Ovary (tissue), 3 donors: Measurements from ENCODE around the gene DNAJB11.

ENCODE experiments used
- EP300 ChIP-seq: sonication (generic); formaldehyde crosslinking; IDR thresholded peaks from one replicate; pipeline ENCODE4 v1.6.1; 2017; ENCODE audit warnings: antibody characterized with exemption
- POLR2A ChIP-seq: fragments of 450-650 bp; IDR thresholded peaks from one replicate; pipeline ENCODE4 v1.6.1; 2017; ENCODE audit warnings: antibody characterized with exemption, mild to moderate bottlenecking, moderate library complexity
- TF ChIP-seq, protein P1 (sequence below), 3 donors: fragments of 450-650 bp in 2 of 3; fragments of 200-600 bp in 1 of 3; IDR thresholded peaks; one replicate each; pipeline versions ENCODE4 v1.5.1 to v1.8.0; 2016 to 2022; ENCODE audit warnings: antibody characterized with exemption in 3 of 3, mild to moderate bottlenecking in 1 of 3
- donor health status: DM: no; HTN: no; CAD: no.

DNA sequence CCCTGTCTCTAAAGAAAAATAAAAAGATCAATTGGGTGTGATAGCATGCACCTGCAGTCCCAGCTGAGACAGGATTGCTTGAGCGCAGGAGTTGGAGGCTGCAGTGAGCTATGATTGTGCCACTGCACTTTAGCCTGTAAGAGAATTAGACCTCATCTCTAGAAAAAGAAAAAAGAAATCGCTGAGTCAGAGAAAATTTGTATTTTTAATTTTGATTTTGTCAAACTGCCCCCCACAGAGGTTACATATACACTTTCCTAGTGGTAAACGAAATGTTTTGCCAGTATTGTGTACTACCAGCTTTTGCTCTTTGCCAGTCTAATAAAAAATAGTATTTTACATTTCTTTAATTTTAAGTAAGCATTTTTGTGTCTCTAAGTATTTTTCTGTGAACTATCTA is 21.0 kb upstream of the DNAJB11 start:
- TF ChIP-seq, protein P1, sequence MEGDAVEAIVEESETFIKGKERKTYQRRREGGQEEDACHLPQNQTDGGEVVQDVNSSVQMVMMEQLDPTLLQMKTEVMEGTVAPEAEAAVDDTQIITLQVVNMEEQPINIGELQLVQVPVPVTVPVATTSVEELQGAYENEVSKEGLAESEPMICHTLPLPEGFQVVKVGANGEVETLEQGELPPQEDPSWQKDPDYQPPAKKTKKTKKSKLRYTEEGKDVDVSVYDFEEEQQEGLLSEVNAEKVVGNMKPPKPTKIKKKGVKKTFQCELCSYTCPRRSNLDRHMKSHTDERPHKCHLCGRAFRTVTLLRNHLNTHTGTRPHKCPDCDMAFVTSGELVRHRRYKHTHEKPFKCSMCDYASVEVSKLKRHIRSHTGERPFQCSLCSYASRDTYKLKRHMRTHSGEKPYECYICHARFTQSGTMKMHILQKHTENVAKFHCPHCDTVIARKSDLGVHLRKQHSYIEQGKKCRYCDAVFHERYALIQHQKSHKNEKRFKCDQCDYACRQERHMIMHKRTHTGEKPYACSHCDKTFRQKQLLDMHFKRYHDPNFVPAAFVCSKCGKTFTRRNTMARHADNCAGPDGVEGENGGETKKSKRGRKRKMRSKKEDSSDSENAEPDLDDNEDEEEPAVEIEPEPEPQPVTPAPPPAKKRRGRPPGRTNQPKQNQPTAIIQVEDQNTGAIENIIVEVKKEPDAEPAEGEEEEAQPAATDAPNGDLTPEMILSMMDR (IDR thresholded peaks at IDR 0.05): no peak
- TF ChIP-seq POLR2A (no peak), EP300 (no peak)
